ENCODE data around the gene ARHGAP32.

GRCh38 chr11:129141748-129142523 lies 50.2 kb downstream of the ARHGAP32 start:
- TF ChIP-seq CTCF (IDR thresholded peaks at IDR 0.05) (no peak), POLR2A (IDR thresholded peaks at IDR 0.05) (no peak)

Measured in breast epithelium (tissue), 3 donors.